AG04450 (cell line): ENCODE results near the gene WBP2. TPM values are rescaled to one million over a fixed set of nuclear protein-coding genes. Genes with fewer than 3 reads are reported as not detected.
A peak's percentile ranks its signal among the peaks of the same experiment; 100 is the strongest.

ENCODE experiments used
- CTCF ChIA-PET: fragments of 300-600, 350-600 bp; formaldehyde crosslinking; extraction: SDS; loops from one replicate; lab custom pipeline; 2022; ENCODE audit warnings: antibody characterized with exemption, inconsistent platforms; lab: Charles Lee
- POLR2A ChIA-PET: fragments of 350-600 bp; formaldehyde crosslinking; extraction: SDS; loops from one replicate; lab custom pipeline; 2021; ENCODE audit warnings: antibody characterized with exemption, inconsistent platforms; lab: Yijun Ruan, JAX
- DNase-seq: peaks from one replicate; pipeline ENCODE4 v3.0.0-alpha.2; 2011; ENCODE audit warnings: low read depth, low spot score
- H3K27ac ChIP-seq: one replicate; pipeline ENCODE4 v1.5.1; 2012; ENCODE audit warnings: low read depth, low read length, control low read depth
- H3K27me3 ChIP-seq: one replicate; pipeline ENCODE4 v1.6.0; 2012; ENCODE audit warnings: low read length; ENCODE audit not compliant: control insufficient read depth, insufficient read depth
- H3K4me3 ChIP-seq: 2 replicates; pipeline ENCODE4 v1.5.1; 2011; ENCODE audit warnings: mild to moderate bottlenecking, low read depth, low read length, control low read depth
- H3K9me3 ChIP-seq: 2 replicates; pipeline ENCODE4 v1.5.1; 2012; ENCODE audit warnings: low read length; ENCODE audit not compliant: control insufficient read depth, insufficient read depth
- CTCF ChIP-seq: IDR thresholded peaks from 2 replicates; pipeline ENCODE4 v1.5.1; 2011; ENCODE audit warnings: low read depth, low read length, control low read depth, inconsistent platforms
- polyA plus RNA-seq: library from polyadenylated mRNA; depleted of rRNA; stranded (reverse); fragments of >200 nt; gene quantifications from 2 replicates; pipeline ENCODE4 v1.2.3, GENCODE V29; 2011

The WBP2 gene
- polyA plus RNA-seq, 1 experiment, result 35.3 TPM

GRCh38 chr17:75831032-75831571 is 24.0 kb downstream of the WBP2 start:
- Histone ChIP-seq H3K4me3 (no peak overlapping the region), H3K27ac (no peak overlapping the region), H3K9me3 (no peaks in the 10 kb centered on the region; the same call in 1 of the 2 replicates), H3K27me3 (no peaks in the 10 kb centered on the region)
- TF ChIP-seq CTCF, result no peak
- ChIA-PET CTCF (interaction anchor here (1.4 to 1.6 kb wide), 2 partner anchors 10 to 30 kb away, joined by 3 to 5 read pairs; no protein-coding TSS in a partner anchor), POLR2A (no interaction called here)
- no peak for DNase-seq

- no peak for DNase-seq
- peak; percentile 53 for TF ChIP-seq CTCF
- H3K9me3 ChIP-seq, result no peaks in the 10 kb centered on the region; the same call in 1 of the 2 replicates
- no peak overlapping the region for H3K27ac ChIP-seq
- POLR2A ChIA-PET, result interaction anchor here (0.6 to 1.6 kb wide), 2 partner anchors 9 to 55 kb away, joined by 3 read pairs; no protein-coding TSS in a partner anchor
- CTCF ChIA-PET, result interaction anchor here (0.6 to 1.6 kb wide), 10 partner anchors 9 to 66 kb away, joined by 3 to 5 read pairs (median 3); no protein-coding TSS in a partner anchor
- H3K27me3 ChIP-seq, result no peaks in the 10 kb centered on the region
- H3K4me3 ChIP-seq, result no peak overlapping the region
Measured at GRCh38 chr17:75830164-75831031, 24.7 kb downstream of the WBP2 start.

DNA sequence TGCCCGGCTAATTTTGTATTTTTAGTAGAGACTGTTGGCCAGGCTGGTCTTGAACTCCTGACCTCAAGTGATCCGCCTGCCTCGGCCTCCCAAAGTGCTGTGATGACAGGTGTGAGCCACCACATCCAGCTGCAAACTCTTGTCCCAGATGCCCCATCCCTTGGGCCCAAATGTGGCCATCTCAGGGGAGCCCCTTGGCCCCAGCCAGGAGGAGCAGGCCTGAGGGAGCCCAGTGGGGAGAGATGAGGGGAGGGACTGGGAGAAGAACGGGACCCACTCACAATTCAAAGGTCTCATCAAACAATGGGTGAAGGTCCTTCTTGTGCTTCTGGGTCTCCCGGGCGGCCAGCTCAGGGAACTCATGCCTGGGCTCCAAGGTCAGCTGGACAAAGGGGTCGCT is 25.4 kb downstream of the WBP2 start:
- Histone ChIP-seq H3K27ac (no peak overlapping the region), H3K27me3 (no peaks in the 10 kb centered on the region), H3K9me3 (no peaks in the 10 kb centered on the region; the same call in 1 of the 2 replicates), H3K4me3 (no peak overlapping the region)
- TF ChIP-seq CTCF, result no peak
- no peak for DNase-seq
- POLR2A ChIA-PET, result interaction anchor here (0.6 to 1.6 kb wide), 2 partner anchors 9 to 54 kb away, joined by 3 read pairs; no protein-coding TSS in a partner anchor
- CTCF ChIA-PET, result interaction anchor here (0.6 to 1.4 kb wide), 10 partner anchors 9 to 79 kb away, joined by 3 to 4 read pairs (median 3); no protein-coding TSS in a partner anchor

GRCh38 chr17:75828741-75829140 is 26.4 kb downstream of the WBP2 start:
- CTCF ChIA-PET, result interaction anchor here (0.6 to 2.8 kb wide), 10 partner anchors 11 to 228 kb away, joined by 3 to 12 read pairs (median 4); no protein-coding TSS in a partner anchor

More at GRCh38 chr17:75828741-75829140, 26.4 kb downstream of the WBP2 start:
- TF ChIP-seq CTCF, result no peak
- no peak for DNase-seq
- Histone ChIP-seq H3K27ac (no peak overlapping the region), H3K27me3 (no peaks in the 10 kb centered on the region), H3K4me3 (no peak overlapping the region), H3K9me3 (no peaks in the 10 kb centered on the region; the same call in 1 of the 2 replicates)
- POLR2A ChIA-PET, result interaction anchor here (0.5 to 2.5 kb wide), 3 partner anchors 9 to 53 kb away, joined by 3 to 9 read pairs (median 4); no protein-coding TSS in a partner anchor
